Liver (tissue), 9 donors: ENCODE data around the gene PIGN. TPM values are rescaled to one million over a fixed set of nuclear protein-coding genes. Genes with fewer than 3 reads are reported as not detected.

Experiments
- DNase-seq: peaks from one replicate; pipeline ENCODE4 v3.0.0-alpha.2; 2017; ENCODE audit warnings: low spot score
- H3K27ac ChIP-seq, 2 donors: one replicate each; pipeline ENCODE4 v1.7.0; 2013; ENCODE audit warnings: inconsistent platforms in 2 of 2, low read length in 2 of 2, control low read depth in 1 of 2, low read depth in 1 of 2, mild to moderate bottlenecking in 1 of 2
- H3K27me3 ChIP-seq, 4 donors: one replicate each; pipeline versions ENCODE4 v1.6.1 to v1.7.0; 2013; ENCODE audit warnings: low read length in 3 of 4, inconsistent platforms in 1 of 4, mild to moderate bottlenecking in 1 of 4, moderate library complexity in 1 of 4; ENCODE audit not compliant: control insufficient read depth in 4 of 4, insufficient read depth in 4 of 4
- H3K36me3 ChIP-seq, 4 donors: one replicate each; pipeline versions ENCODE4 v1.6.1 to v1.7.0; 2013; ENCODE audit warnings: low read length in 3 of 4, mild to moderate bottlenecking in 3 of 4, low read depth in 1 of 4, moderate library complexity in 1 of 4; ENCODE audit not compliant: control insufficient read depth in 4 of 4, insufficient read depth in 3 of 4
- H3K4me1 ChIP-seq, 4 donors: one replicate each; pipeline versions ENCODE4 v1.6.1 to v1.7.0; 2013; ENCODE audit warnings: low read length in 3 of 4, mild to moderate bottlenecking in 3 of 4, moderate library complexity in 1 of 4; ENCODE audit not compliant: control insufficient read depth in 4 of 4, insufficient read depth in 4 of 4
- H3K4me3 ChIP-seq, 3 donors: one replicate each; pipeline versions ENCODE4 v1.6.1 to v1.7.0; 2013; ENCODE audit warnings: low read length in 3 of 3, control low read depth in 1 of 3, low read depth in 1 of 3, mild to moderate bottlenecking in 1 of 3
- H3K9ac ChIP-seq, 2 donors: one replicate each; pipeline ENCODE4 v1.7.0; 2013; ENCODE audit warnings: low read length in 2 of 2, mild to moderate bottlenecking in 2 of 2, moderate library complexity in 2 of 2, control low read depth in 1 of 2, low read depth in 1 of 2
- H3K9me3 ChIP-seq, 4 donors: one replicate each; pipeline versions ENCODE4 v1.6.1 to v1.7.0; 2013; ENCODE audit warnings: low read length in 3 of 4; ENCODE audit not compliant: control insufficient read depth in 4 of 4
- CTCF ChIP-seq: fragments of 150-350 bp; IDR thresholded peaks from 2 replicates; pipeline ENCODE4 v1.5.1; 2017; ENCODE audit warnings: improper control_type of control experiment, low read depth, low read length; ENCODE audit not compliant: missing input control
- EGR1 ChIP-seq, 2 donors: IDR thresholded peaks; 2 replicates each; pipeline ENCODE4 v1.6.1; 2016 to 2018; ENCODE audit warnings: antibody characterized with exemption in 2 of 2, low read depth in 2 of 2
- FOXA1 ChIP-seq: IDR thresholded peaks from 2 replicates; pipeline ENCODE4 v1.6.1; 2016; ENCODE audit warnings: antibody characterized with exemption
- FOXA2 ChIP-seq: IDR thresholded peaks from 2 replicates; pipeline ENCODE4 v1.6.1; 2016; ENCODE audit warnings: antibody characterized with exemption
- HNF4A ChIP-seq, 2 donors: conservative IDR thresholded peaks; 2 replicates each; pipeline ENCODE4 v1.6.1; 2016; ENCODE audit warnings: antibody characterized with exemption in 2 of 2, mild to moderate bottlenecking in 2 of 2
- HNF4G ChIP-seq: IDR thresholded peaks from 2 replicates; pipeline ENCODE4 v1.6.1; 2016; ENCODE audit warnings: antibody characterized with exemption
- JUND ChIP-seq, 2 donors: IDR thresholded peaks; 2 replicates each; pipeline ENCODE4 v1.6.1; 2016; ENCODE audit warnings: antibody characterized with exemption in 2 of 2
- NR2F2 ChIP-seq: IDR thresholded peaks from 2 replicates; pipeline ENCODE4 v1.6.1; 2016; ENCODE audit warnings: antibody characterized with exemption
- REST ChIP-seq: IDR thresholded peaks from 2 replicates; pipeline ENCODE4 v1.6.1; 2016; ENCODE audit warnings: antibody characterized with exemption, mild to moderate bottlenecking
- RXRA ChIP-seq, 2 donors: IDR thresholded peaks; 2 replicates each; pipeline ENCODE4 v1.6.1; 2017 to 2018; ENCODE audit warnings: antibody characterized with exemption in 2 of 2, mild to moderate bottlenecking in 1 of 2
- TAF1 ChIP-seq: conservative IDR thresholded peaks from 2 replicates; pipeline ENCODE4 v1.6.1; 2016; ENCODE audit warnings: antibody characterized with exemption, mild to moderate bottlenecking
- ZBTB33 ChIP-seq: IDR thresholded peaks from 2 replicates; pipeline ENCODE4 v1.6.1; 2016; ENCODE audit warnings: antibody characterized with exemption
- whole genome bisulfite sequencing: extraction: QIAGEN DNeasy Blood & Tissue Kit; methylation state at CpG from one replicate; pipeline ENCODE4 v1.1.7; 2013; 5-methylcytosine and 5-hydroxymethylcytosine counted together
- polyA plus RNA-seq, 2 donors: library from polyadenylated mRNA; stranded (reverse) in 1 of 2; unstranded in 1 of 2; fragments of 200-250 nt in 1 of 2; fragments of >200 nt in 1 of 2; fragmentation: Nextera tagmentation in 1 of 2; extraction: Ambion mirVana in 1 of 2; gene quantifications; one replicate each; pipeline versions ENCODE4 v1.2.1 to v1.2.3, GENCODE V29; 2013 to 2015
- total RNA-seq, 2 donors: library from RNA; depleted of rRNA; stranded (reverse); fragments of >200 nt; gene quantifications; one replicate each; pipeline ENCODE4 v1.2.3, GENCODE V29; 2014
- TF ChIP-seq, protein P1 (sequence below): IDR thresholded peaks from 2 replicates; pipeline ENCODE4 v1.6.1; 2016; ENCODE audit warnings: antibody characterized with exemption
- TF ChIP-seq, protein P2 (sequence below): IDR thresholded peaks from 2 replicates; pipeline ENCODE4 v1.6.1; 2016; ENCODE audit warnings: antibody characterized with exemption
- donor health status: healthy.
- donor health status: healthy.
- donor health status: healthy.
- donor health status: healthy.
- donor health status: healthy.

Gene PIGN
- total and polyA plus RNA-seq, 4 donors: 5.1 to 20.6 (median 12.5) TPM

DNA sequence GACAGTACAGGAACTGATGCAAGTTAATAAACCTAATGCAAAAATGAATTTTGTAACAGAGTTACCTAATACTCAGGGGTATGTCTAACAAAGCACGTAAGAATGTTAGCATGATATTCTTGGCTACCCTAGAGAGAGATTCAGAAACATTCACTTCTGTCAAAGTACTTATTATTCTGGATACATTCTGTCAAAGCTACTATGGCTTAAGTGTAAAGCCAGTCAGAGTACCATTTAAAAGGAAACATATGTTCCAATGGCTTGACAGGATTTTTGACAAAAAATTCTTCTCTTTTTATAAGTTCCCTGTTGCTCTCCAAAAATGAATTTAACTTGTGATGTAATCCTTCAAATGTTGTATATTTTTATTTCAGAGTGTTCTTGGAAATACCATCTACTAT lies 85.5 kb downstream of the PIGN start:
- Histone ChIP-seq H3K9ac (no peak overlapping the region), H3K4me3 (no peak overlapping the region), H3K9me3 (no peaks in the 10 kb centered on the region), H3K4me1 (no peaks in the 10 kb centered on the region), H3K27me3 (no peaks in the 10 kb centered on the region), H3K27ac (no peak overlapping the region), H3K36me3 (peaks cover 0 to 4% (median 0%) of the 10 kb centered on the region in 4 donors)
- 87% methylated on average over 1 of the region's 1 CpG for WGBS
- TF ChIP-seq REST (no peak), HNF4G (no peak), CTCF (no peak), HNF4A (conservative IDR thresholded peaks at IDR 0.05) (no peak), FOXA1 (no peak), TAF1 (no peak), NR2F2 (no peak)
- TF ChIP-seq, protein P1, sequence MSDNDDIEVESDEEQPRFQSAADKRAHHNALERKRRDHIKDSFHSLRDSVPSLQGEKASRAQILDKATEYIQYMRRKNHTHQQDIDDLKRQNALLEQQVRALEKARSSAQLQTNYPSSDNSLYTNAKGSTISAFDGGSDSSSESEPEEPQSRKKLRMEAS: no peak
- TF ChIP-seq, protein P2, sequence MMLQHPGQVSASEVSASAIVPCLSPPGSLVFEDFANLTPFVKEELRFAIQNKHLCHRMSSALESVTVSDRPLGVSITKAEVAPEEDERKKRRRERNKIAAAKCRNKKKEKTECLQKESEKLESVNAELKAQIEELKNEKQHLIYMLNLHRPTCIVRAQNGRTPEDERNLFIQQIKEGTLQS: no peak
- no peak for DNase-seq

- no peaks in the 10 kb centered on the region for H3K4me1 ChIP-seq
- no peak for DNase-seq
- H3K9ac ChIP-seq: no peak overlapping the region
- no peak overlapping the region for H3K27ac ChIP-seq
- no peaks in the 10 kb centered on the region for H3K9me3 ChIP-seq
- H3K4me3 ChIP-seq: no peak overlapping the region
- peaks cover 0 to 4% (median 0%) of the 10 kb centered on the region in 4 donors for H3K36me3 ChIP-seq
- no peaks in the 10 kb centered on the region for H3K27me3 ChIP-seq
- TF ChIP-seq ZBTB33 (no peak), HNF4A (conservative IDR thresholded peaks at IDR 0.05) (no peak), HNF4G (no peak), RXRA (IDR thresholded peaks at IDR 0.05) (no peak), JUND (IDR thresholded peaks at IDR 0.05) (no peak), NR2F2 (no peak), TAF1 (no peak), FOXA1 (no peak), EGR1 (IDR thresholded peaks at IDR 0.05; ENCODE audit: low read depth in 2 of 2) (no peak), FOXA2 (no peak), REST (no peak), CTCF (no peak)
- TF ChIP-seq, protein P1: no peak
- TF ChIP-seq, protein P2: no peak
- WGBS: 78% methylated on average over 4 of the region's 4 CpGs
Measured at GRCh38 chr18:62098960-62099359, 87.9 kb downstream of the PIGN start.
